IPS DF 4.7 (cell line): ENCODE measurements around the gene NUDT4B.
"Not testable (repeated sequence)": the region's sequence is repeated elsewhere in the genome, so short reads cannot be mapped to it uniquely, and the experiment has no call there.

Experiments
- DNase-seq: peaks from one replicate; pipeline ENCODE4 v3.0.0-alpha.2; 2013; ENCODE audit warnings: low spot score; ENCODE audit errors: extremely low read depth

NUDT4B gene

DNA sequence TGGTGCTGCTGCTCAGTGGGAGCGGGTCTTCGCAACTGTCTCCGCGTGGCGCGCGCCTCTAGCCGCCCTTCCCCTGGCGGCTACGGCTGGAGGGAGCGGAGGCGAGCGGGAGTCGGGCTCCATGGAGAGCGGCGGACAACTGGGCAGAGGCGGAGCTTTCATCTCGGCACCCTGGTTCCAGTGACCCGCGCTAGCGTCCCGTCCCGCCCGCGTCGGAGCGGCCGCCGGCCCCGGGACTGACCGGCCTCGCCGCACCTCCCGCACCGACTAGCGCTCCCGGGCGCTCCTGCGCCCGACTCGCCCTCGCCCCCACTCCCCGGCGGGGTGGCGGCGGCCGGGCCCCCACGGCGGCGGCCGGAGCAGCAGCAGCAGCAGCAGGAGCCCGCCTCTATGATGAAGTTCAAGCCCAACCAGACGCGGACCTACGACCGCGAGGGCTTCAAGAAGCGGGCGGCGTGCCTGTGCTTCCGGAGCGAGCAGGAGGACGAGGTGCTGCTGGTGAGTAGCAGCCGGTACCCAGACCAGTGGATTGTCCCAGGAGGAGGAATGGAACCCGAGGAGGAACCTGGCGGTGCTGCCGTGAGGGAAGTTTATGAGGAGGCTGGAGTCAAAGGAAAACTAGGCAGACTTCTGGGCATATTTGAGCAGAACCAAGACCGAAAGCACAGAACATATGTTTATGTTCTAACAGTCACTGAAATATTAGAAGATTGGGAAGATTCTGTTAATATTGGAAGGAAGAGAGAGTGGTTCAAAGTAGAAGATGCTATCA lies at the start of gene NUDT4B:
Gene NUDT4B, plus strand, starts transcription at position 212 of the 772 bp plus-strand sequence. Its CDS starts 179 bp downstream, at position 391.
- DNase-seq: not testable (repeated sequence)

DNA sequence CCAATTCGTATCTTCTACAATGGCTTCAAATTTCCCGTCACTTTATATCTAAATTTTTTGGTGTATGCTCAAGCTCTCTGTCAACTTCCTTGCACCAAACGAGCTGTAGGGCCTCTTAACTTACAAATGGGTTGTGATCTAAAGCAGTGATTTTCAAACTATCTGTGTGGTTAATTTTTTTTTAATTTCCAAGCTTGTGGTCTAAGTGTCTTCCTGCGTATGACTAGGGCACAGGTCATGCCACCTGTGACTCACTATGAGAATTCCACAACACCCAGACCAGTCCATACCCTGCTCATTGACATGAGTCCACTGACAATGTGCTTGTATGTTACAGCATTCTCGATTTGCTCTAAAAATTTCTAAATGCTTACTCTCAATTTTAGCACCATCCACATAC lies 49.2 kb upstream of the NUDT4B start:
- not testable (repeated sequence) for DNase-seq

DNA sequence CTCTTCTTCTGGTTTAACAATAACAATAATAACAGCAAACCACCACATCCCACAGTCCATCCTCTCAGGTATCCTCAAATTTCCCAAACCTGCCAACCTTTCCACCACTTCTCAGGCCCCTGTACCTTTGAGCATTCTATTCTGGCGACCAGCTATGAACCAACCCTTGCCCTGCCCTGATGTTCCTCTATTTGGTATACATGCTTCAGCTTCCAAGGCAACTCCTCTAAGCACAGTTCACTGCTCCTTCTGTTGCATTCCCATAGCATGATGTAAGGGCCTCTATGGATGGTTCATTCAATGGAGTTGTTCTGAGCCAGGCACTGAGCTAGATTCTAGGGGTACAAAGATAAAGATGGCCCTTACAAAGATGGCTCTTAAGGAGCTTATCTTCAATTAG lies 46.3 kb upstream of the NUDT4B start:
- DNase-seq: not testable (repeated sequence)

DNA sequence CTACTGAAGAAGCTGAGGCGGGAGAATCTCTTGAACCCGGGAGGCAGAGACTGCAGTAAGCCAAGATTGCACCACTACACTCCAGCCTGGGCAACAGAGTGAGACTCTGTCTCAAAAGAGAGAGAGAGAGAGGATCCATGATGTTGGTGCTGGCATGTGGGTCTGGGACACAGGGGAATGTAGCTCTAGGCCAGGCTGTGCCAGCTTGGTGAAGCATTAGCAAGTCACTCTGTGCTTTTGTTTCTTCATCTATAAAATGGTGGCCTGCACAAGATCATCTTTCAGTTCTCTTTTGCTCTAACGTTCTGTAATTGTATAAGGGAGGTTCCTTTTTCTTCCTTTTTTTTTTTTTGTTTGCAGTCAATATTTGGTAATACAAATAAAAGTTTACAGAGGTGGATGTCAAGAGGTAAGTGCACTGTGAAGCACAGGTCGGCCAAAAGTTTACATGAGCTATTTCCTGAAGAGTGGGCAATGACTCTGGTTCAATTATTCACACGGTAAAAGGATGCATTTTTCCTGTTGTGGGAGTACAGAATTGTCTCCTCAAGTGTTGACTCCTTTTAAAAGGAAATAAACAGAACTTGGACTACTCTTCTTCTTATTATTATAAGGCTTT lies 44.5 kb upstream of the NUDT4B start:
- not testable (repeated sequence) for DNase-seq

DNA sequence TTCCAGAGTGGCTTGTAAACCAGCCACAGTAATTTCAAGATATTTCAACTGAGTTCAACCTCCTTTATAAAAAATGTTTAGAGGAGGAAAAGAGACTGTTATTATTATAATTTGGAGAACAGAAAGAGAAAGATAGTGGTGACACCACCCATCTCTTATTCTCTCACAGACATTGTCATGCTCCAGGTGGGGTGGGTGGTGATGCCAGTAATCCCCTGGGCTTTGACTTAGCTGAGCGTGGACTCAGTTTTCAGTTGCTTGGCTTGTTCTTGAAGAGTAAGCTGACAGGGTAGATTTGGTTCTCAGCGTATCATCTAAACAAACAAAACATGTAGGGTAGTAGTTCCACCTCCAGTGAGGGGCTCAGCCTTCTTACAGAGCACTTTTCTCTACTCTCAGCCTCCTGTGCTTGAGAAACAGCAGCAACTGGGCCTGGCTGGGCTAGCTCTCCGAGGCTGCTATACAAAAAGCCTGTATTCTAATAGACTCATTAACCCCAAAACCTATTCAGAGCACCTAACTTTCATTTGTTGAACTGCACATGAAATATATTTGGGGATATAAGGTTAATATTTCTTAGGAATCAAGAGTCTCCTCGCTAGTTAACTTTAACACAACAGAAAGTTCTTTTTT lies 43.1 kb upstream of the NUDT4B start:
- not testable (repeated sequence) for DNase-seq

DNA sequence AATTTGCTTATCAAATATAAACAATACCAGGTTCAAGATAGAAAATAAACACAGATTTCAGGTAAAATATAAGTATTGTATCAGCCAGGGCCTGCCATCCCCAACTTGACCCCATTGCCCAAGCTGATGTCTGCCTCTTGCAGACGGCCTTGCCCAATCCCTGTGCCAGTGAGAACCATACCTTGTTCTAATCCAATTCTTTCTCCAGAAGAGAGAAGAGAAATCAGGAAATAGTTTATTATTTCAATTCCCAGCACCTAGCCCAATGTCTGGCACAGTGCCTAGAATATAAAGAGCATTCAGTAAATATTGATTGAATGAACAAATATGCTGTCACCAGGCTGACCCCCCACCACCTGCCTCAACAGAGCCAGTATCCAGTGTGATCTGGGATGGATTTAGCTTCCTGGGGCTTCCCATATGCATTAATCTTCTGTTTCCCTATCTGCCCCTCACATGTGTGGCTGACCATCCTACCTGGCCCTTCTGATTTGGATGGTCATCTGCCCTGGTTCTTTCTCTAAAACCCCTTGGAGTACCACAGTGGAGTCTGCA lies 39.7 kb upstream of the NUDT4B start:
- not testable (repeated sequence) for DNase-seq

DNA sequence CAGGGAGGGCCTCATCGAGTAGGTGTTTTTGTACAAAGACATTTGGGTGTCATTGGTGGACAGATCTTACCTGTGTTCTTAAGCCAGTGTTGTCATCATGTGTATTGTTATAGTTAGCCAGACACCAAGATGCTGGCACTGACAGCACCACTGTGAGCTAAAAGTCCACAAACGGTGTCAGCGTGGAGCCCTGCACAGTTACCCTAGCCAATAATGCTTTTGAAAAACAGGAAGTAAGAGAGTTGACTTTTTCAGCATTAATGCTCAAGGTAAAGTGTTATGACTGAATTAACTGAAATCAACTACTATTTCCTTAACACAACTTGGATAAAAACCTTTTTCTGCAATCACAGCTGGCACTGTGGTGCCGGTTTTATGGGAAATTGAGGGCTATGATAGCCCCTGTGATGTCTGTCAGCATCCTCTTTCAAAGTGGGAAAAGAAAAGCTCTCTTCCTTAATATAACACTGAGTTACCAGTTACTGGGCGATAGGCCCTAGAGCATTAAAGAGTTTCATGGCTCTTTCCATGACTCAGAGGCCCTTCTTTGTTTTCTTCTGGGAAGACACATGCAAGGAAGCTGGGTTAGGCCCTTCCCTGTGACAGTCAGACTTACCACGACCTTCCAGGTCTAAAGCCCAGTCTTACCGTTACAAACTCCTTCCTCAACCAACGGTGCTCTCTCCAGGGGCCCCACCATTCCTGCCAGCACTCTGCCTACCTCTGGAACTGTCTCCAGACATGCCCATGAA lies 37.6 kb upstream of the NUDT4B start:
- not testable (repeated sequence) for DNase-seq

DNA sequence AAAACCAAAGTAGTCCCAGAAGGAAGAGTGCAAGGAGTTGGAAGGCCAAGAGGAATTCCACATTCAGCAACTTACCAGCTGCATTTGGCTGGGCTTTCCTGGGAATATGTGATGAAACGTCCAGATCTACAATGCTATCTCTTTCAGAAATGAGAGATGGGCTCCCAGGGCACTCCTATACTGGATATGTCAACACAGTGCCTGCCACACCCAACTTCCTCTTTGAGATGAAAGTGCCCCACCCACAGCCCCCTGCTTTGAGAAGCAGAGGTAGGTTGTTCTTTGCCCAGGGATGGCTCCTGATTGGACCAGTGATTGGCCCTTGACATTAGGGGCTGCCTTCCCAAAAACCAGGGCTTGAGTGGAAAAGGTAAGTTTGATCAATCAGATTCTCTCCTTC lies 36.2 kb upstream of the NUDT4B start:
- DNase-seq: not testable (repeated sequence)

DNA sequence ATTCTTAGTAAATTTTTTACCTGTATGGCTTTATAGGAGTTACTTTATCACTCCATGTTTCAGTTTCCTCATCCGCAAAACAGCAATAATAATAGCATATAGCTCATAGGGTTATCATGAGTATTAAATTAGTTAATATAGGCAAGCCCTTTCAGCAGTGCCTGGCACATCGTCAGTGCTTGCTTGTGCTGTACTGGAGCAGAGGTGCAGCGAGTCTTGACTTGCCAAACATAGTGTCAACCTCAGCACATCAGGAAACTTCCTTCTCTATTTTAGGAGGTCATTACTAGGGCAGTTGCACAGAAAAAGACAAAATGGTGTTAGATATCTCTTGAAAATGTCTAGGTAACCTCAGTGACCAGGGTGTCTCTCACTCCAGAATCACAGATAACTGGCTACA lies 33.1 kb upstream of the NUDT4B start:
- DNase-seq: not testable (repeated sequence)

DNA sequence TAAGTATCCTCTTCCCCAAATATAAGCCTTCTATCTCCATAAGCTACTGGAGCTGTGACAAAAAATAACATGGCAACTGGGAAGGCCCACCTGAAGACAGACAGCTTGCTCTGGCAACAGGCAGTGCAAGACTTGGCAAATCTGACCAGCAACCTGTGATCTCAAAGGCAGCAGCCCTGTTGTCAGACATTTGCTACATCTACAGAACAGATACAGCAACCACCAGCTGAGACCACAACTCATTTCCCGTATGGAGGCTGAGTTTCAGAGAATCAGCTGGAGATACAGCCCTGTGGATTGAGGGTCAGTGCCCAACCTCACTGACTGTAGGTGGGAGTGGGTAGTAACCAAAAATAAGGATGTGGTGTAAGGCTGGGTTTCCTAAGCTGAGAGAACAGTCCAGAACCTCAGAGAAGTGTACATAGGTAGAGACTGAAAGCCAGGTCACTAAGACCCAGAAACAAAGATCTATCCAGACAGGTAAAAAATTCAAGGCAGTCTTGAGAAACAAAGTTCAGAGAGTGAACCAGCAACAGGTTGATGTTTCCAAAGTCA lies 31.5 kb upstream of the NUDT4B start:
- DNase-seq: not testable (repeated sequence)

DNA sequence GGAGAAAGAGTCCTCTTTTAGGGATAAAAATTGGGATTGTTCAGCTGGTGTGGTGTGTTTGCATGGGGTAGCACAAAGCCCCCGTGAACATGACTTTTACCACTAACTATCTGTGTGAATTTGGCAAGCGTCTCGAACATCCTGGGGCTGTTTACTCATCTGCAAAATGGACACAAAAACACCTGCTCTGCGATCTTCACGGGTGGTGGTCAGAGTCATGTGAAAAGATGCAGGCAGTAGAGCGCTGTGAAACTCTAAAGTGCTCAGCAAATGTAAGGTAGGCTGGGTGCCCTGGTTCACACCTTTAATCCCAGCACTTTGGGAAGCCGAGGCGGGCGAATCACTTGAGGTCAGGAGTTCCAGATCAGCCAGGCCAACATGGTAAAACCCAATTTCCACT lies 27.7 kb upstream of the NUDT4B start:
- not testable (repeated sequence) for DNase-seq

DNA sequence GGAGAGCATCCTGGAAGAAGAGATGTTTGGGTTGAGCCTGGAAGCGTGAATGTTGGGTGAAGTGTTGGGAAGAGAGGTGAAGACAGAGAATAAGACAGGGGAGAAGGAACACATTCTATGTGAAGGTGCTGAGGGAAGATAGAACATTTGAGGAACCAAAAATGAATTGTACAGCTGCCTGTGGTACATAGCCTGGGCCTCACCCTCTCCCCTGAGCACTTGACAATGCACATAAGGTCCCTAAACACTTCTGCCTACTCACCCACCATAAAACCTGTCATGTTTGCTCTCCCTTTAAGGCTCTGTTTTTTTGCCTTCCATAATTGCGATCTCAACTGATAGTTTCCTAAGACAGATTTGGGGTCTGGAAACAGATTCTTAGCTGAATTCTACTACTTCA lies 25.8 kb upstream of the NUDT4B start:
- DNase-seq: not testable (repeated sequence)

DNA sequence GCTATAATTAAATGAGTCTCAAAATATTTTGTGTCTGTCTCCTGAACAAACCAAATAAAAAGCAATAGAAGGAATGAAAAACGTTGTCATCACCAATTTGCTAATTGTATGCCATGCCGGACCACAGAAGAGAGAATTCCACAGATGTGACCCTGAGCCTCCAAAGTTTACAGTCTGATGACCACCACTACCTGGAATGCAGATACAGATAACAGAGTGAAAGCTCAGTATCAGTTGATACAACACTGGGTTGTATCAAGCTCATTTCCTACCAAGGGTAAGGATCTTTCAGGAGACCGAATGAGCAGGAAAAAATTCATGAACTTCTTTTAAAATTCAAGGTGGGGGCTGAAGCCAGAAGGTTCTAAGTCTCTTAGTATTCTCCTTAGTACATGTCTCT lies 25.1 kb upstream of the NUDT4B start:
- DNase-seq: not testable (repeated sequence)

DNA sequence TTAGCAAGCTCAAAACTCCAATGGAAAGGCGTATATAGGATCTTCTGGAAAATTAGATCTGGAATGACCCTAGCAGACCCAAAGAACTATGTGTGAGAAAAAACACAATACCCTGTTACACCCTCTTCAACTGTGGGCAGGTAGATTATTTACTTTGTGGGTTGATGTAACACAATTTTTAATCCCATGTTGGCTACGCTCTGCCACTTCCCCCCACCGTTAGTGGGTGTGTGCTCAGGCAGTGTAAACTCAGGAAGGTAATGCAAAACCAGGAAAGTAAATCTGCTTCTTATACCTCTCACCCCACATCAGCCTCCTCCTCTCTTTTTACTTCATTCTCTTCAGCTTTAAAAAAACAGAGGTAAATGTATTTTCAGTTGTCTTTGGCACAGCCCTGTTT lies 23.7 kb upstream of the NUDT4B start:
- DNase-seq: not testable (repeated sequence)

DNA sequence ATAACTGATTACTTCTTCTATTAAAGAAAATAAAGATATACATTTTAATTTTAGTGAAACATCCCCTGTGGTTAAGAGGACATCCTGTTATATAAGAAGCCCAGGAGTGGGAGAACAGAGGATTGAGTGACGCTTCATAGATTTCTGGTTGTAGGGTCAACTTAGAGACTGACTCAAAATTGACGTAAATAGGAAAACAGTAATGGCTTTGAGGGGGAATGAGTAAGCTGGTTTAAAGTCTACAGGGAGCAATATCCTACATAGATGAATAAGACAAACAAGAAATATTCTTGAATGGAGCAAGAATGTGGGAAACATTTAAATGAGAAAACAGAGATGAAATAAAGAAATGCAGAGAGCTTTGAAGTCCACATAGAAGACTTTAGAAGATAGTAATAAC lies 20.7 kb upstream of the NUDT4B start:
- DNase-seq: not testable (repeated sequence)

DNA sequence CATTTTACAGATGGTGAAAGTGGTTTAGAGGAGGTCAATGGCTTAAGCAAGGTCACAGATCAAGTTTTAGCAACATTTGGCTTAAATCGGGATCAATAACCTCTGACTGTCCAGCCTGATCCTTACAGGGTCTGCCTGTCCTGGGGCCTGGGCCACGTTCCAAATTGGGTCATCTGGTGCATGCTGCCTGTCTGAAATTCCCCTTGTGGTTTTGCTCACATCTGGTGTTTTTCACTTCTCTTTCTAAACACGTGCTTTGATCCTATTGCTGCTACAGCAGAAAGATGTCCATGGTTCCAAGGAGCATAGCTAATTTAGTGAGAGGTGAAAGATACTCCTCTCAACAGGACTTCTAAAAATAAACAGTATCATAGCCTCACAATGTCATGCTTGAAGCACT lies 19.4 kb upstream of the NUDT4B start:
- not testable (repeated sequence) for DNase-seq

DNA sequence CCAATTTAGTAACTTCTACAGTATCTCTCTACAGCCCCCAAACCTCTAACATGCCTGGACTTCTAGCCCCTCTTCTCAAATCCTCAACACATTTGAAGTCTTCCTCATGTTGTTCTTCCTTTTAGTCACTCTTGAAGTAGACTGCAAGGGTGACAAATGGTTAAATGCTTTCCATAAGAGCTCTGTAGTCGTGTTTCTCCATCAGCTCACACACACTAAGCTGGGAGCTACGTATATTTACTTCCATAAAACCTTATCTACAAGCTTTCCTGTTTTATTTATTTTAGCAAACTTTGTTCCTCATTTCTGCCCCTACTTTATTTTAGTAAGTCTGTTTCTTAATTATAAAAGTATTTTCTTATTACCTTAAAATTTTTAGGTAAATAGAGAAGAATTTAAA lies 19.0 kb upstream of the NUDT4B start:
- not testable (repeated sequence) for DNase-seq

DNA sequence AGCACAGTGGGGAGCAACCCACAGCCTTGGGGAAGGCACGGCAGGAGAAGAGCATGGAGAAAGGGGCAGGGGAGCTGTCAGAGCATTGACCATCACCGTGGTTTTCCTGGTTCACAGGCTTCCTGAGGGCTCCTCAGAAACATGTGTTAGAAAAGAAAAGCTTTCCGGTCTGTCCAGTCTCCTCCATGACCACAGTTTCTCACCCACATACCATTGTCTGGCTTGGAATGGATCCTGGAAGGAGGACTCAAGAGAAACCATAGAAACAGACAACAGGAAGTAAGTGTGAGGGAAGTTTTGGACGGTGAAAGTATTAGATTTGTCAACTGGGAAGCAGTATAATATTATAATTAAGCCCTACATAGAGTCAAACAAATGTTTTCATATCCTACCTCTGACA lies 16.3 kb upstream of the NUDT4B start:
- not testable (repeated sequence) for DNase-seq

DNA sequence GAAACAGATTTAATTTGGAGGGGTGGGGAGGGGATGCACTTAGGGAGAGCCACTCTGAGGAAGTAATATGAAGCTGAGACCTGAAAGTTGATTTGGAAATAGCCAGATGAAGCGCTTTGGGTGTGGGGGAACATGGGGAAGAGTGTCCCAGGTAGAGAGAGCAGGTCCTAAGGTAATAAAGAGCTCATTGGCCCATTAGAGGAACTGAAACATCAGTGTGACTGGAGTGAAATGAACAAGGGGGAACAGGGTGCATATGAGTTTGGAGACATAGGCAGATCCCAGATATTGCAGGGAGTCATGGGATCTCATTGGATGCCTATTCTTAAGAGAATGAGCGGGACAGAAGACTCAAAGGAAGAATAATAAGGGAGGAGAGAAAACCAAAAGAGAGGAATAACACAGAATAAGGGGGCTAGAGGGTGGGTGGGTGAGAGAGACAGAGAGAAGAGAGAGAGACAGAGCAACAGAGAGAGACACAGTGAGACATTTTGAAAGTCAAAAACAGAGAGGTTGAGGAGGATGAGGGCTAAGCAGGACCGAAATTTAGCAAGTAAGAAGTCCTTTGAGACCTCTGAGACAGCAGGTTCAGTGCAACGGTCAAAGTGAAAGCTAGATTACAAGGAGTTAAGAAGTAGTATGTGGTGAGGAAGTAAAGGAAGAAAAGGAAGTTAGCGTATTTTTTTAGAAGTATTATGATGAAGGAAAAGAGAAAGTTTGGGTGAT lies 14.8 kb upstream of the NUDT4B start:
- not testable (repeated sequence) for DNase-seq

DNA sequence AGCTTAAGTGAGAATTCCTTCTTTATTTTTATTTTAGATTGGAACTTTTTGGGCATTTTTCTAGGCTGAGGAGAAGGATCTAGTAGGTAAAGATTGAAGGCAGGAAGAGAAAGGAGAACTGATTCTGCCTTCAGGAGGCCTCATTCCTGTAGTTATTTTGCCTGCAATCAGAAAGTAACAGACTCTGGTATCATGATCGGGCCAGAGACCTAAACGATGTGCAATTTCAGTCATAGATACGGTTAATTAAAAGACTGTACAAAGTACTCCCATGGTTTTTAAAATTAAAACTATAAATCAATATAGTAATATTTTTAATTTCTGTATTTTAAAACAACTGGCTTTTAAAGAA lies 14.3 kb upstream of the NUDT4B start:
- DNase-seq: not testable (repeated sequence)
